PC-9 (cell line): ENCODE measurements around the gene PSMC3IP.
"Not testable (repeated sequence)": the region's sequence is repeated elsewhere in the genome, so short reads cannot be mapped to it uniquely, and the experiment has no call there.

Source experiments
- CTCF ChIP-seq: fragments of 200-600 bp; sonication (generic); conservative IDR thresholded peaks from 2 replicates; pipeline ENCODE4 v1.6.1; 2017; ENCODE audit warnings: mixed run types, antibody characterized with exemption, mild to moderate bottlenecking, moderate library complexity
- EZH2 ChIP-seq: fragments of 200-600 bp; sonication (generic); IDR thresholded peaks from 2 replicates; pipeline ENCODE4 v1.8.0; 2017; ENCODE audit warnings: antibody characterized with exemption, low read depth

GRCh38 chr17:42621987-42622386 is 44.5 kb upstream of the PSMC3IP start:
- not testable (repeated sequence) for TF ChIP-seq CTCF, EZH2
